ENCODE data around the gene LGALS7.

DNA sequence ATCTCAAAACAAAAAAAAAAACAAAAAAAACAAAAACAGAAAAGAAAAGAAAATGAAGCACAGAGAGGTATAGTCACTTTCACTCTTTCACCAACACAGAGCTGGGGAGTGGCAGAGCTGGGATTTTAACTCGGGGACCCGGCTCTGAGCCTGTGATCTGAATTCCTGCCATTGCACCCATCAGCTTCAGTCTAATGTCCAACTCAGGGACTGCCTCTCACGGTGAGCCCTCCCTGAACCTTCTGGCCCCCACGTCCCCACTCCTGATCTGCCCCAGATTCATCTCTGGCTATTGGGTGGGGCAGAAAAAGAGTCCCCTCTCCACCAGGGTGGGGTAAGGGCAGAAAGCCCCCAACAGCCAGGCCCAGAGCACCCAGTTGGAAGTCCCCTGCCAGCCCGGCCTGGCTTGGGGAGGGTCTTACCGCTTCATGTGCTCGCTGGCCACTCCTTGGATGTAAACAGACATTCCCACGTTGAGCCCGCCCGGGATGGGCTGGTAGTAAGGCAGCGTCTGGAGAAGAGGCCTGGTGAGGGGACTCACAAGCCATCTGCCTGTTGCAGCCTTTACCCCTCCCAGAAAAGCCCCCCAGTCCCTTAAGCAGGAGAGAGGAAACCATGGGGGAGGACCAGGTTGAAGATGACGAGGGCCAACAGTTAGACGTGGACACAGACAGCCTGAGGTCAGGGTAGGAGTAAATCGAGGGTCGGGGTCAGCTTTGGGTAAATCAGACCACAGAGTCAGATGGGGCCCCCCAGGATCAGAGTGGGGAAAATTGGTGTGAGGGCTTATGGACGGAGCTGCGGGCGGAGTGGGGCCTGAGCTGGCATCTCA is 38.9 kb upstream of the LGALS7 start:
- TF ChIP-seq POLR2A (IDR thresholded peaks at IDR 0.05; ENCODE audit: low read depth, low read length), result no peak
- no peak for TF ChIP-seq POLR2AphosphoS5 (IDR thresholded peaks at IDR 0.05; ENCODE audit: low read depth, low read length)
- TF ChIP-seq TAF1 (IDR thresholded peaks at IDR 0.05; ENCODE audit: borderline replicate concordance, low read depth, low read length), result no peak
